GM12872 (cell line): ENCODE results near the gene SMIM22.

ENCODE experiments used
- TF ChIP-seq, protein P1 (sequence below): IDR thresholded peaks from 3 replicates; pipeline ENCODE4 v1.5.1; 2011; ENCODE audit warnings: low read depth, mild to moderate bottlenecking, low read length, moderate library complexity; ENCODE audit not compliant: insufficient read depth

Gene SMIM22, protein sequence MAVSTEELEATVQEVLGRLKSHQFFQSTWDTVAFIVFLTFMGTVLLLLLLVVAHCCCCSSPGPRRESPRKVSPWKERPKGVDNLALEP

DNA sequence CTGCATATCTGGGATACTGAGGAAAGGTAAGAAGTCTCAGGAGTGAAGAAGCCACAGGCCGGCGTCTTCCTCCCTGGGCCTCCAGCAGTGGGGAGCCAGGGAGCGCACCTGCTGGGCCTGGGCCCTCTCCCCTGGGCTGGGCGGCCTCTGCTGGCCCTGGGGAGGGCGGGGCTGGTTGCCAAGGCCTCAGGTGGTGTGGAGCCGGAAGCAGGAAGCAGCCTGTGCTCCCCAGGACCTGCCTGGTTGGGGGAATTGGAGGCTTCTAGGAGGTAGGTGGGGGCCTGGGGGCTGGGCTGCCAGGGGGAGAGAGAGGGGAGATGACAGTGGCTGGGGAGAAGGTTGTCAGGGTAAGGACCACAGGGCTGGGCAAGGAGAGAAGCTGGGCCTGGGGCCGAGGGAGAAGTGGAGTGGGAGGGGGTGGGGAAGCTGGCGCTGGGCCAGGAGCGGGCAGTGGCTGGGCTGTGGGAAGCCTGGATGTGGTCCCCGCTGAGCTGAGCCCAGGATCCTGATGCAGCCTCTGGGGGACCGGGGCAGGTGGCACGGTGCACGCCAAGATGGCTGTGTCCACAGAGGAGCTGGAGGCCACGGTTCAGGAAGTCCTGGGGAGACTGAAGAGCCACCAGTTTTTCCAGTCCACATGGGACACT, at the start of gene SMIM22:
Gene SMIM22 (plus strand): TSS at position 189 of the 647 bp plus-strand sequence. CDS start 366 bp downstream, at position 555.
- TF ChIP-seq, protein P1, sequence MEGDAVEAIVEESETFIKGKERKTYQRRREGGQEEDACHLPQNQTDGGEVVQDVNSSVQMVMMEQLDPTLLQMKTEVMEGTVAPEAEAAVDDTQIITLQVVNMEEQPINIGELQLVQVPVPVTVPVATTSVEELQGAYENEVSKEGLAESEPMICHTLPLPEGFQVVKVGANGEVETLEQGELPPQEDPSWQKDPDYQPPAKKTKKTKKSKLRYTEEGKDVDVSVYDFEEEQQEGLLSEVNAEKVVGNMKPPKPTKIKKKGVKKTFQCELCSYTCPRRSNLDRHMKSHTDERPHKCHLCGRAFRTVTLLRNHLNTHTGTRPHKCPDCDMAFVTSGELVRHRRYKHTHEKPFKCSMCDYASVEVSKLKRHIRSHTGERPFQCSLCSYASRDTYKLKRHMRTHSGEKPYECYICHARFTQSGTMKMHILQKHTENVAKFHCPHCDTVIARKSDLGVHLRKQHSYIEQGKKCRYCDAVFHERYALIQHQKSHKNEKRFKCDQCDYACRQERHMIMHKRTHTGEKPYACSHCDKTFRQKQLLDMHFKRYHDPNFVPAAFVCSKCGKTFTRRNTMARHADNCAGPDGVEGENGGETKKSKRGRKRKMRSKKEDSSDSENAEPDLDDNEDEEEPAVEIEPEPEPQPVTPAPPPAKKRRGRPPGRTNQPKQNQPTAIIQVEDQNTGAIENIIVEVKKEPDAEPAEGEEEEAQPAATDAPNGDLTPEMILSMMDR = no peak

DNA sequence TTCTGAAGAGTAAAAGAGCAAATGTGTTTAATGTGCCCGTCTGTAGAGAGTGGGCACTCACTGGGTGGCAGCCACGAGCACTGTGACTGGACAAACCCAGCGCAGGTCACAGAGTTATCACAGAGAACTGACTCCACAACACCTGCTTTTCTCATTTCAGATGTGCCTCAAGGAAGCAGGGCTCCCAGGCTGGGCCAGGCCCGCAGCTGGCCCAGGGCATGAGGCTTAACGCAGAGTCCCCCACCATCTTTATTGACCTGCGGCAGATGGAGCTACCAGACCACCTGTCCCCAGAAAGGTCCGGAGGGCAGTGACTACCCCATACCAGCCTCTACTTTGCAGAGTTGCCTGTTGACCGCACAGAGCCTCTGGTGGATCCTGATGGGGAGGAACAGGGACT, 49.0 kb upstream of the SMIM22 start:
- TF ChIP-seq, protein P1 = no peak

DNA sequence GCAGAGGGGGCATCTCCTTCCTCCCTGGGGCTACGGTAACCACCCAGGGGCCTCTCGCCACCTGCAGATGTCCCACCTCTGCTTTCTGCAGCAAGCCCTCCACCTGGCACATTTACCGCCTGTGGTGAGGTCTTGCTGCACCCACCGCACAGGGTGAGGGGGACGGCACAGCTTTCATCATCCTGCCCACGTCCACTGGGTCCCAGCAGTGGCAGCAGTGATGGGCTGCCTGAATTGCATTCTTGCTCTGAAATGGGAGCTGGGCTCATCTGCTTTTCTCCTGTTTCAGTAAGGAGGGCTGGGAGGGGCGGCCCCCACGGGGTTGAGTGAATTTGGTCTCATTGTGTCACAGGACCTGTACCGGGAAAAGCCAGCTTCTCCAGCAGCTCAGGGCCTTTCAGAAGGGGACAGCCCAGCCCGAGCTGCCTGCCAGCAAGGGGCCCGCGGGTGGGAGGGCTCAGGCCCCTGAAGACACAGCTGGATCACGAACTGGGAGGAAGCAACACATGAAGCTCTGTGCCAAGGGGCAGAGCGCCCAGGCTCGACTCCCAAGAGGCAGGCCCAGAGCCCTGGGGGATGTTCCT, 48.1 kb upstream of the SMIM22 start:
- TF ChIP-seq, protein P1 = no peak

DNA sequence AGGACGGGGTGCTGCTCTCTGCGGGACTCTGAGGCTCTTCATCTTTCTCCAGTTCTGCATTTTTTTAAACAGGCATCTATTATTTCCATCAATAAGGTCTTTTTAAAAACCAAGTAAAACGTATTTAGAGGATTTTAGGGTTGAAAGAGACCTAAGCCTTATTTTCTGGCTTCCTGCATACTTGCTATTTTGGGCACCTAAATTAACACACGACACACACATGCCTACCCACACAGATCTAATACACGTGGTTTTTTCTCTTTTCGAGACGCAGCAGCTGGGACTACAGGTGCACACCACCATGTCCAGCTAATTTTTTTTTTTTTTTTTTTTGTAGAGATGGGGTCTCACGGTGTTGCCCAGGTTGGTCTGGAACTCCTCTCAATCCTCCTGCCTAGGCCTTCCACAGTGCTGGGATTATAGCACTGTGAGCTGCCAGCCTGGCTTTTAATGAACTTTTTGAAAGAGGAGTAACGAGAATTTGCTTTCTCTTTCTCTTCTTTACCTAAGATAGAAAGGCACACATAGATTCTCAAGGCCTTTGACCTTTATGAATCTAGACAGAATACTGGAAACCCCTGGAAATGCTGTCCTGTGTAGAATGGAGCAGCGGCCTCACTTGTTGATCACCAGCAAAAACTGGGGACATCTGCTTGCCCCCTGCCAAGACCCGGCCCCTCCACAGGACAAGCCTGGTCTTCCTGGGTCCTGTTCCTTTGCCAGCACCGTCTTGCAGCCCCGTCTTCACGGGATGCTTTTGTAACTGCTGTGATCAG, 47.1 kb upstream of the SMIM22 start:
- TF ChIP-seq, protein P1 = no peak

DNA sequence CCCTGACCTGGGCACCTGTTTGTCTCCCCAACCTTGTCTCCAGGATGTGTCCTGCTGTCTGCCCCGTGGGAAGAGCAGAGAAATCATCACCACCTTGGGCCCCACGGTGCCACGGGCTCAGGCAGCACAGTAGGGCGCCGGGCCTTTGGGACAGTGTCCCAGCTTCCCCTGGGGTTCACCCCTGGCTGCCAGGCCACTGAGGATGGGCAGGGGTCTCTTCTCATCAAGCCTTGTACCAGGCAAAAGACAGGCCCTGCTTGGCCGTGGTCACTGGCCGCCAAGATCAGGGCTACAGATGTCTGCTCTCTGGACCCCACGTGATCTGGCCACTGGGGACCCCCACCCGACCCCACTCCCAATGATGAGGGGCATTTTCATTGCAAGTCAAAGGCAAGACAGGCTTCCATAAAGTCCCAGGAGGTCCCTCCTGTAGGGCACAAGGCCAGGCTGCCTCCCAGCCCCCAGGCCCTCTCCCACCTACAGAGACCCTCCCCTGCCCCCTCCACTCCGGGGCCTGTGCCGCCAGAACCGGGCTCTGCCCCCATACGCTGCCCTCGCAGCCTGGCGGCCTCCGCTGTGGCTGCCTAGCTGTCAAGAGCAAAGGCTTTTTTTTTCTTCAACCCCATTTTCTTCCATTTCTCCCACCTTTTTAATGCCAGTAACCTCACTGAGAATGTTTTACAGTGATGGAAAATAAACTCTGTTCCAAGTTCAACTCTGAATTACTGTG, 46.3 kb upstream of the SMIM22 start:
- TF ChIP-seq, protein P1 = no peak

DNA sequence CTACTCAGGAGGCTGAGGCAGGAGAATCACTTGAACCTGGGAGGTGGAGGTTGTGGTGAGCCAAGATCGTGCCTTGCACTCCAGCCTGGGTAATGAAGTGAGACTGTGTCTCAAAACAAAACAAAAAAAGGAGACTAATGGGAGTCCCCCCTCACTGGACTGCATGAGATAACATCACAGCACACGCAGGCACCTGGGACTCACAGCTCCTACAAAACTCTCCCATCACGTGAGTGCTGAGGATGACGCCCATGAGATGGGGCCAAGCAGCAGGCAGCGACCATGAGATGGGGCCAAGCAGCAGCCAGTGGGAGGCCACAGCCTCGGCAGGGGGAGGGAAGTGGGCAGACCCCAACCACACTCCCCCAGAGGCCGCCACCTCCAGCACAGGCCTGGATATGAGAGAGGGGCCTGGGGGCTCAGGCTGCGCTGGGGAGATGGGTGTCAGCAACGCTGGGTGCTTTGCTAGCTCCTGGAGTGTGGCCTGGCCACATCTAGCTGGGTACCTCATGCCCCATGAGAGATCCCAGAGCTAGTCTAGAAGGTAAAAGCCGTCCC, 45.4 kb upstream of the SMIM22 start:
- TF ChIP-seq, protein P1 = no peak
